ENCODE results near the gene EYA2. TPM values are rescaled to one million over a fixed set of nuclear protein-coding genes. Genes with fewer than 3 reads are reported as not detected.

EYA2 gene
- total RNA-seq, 1 experiment from 2014 or later, result 0.74 TPM

DNA sequence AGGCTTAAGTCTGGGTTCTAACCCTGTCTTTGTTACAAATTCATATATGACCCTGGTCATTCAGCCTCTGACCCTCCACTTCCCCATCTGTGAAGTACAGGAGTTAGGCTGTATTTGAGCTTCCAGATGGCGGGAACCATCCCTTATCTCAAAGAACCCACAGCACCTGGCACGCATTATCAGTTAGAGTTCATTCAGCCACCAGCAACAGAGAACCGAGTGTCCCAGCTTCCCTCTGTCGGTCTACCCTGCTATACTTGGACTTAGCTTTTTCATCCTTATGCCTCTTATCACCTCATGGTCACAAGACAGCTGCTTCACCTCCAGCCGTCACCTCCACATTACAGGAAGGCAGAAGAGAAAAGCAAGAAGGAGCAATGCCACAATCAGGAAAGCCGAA is 147.8 kb downstream of the EYA2 start:
- Histone ChIP-seq H3K4ac (ENCODE audit: low read depth, low read length) (no peak overlapping the region), H4K20me1 (ENCODE audit: control insufficient read depth, insufficient read depth, insufficient read length) (no peaks in the 10 kb centered on the region), H3K79me1 (ENCODE audit: insufficient read depth, low read depth, low read length, poor library complexity, severe bottlenecking) (no peaks in the 10 kb centered on the region), H2BK15ac (ENCODE audit: low read depth, low read length) (no peak overlapping the region), H3K23ac (ENCODE audit: insufficient read length, low read depth, low read length) (no peak overlapping the region), H4K5ac (ENCODE audit: insufficient read length, low read depth, low read length) (no peak overlapping the region), H2AFZ (ENCODE audit: low read length) (no peak overlapping the region), H3K27me3 (ENCODE audit: insufficient read depth, low read length) (no peaks in the 10 kb centered on the region), H3K9me3 (ENCODE audit: control insufficient read depth, low read depth, low read length) (no peaks in the 10 kb centered on the region), H2BK20ac (ENCODE audit: low read depth, low read length, poor library complexity, severe bottlenecking) (no peak overlapping the region), H3K9ac (ENCODE audit: extremely low read depth, insufficient read length, low read length) (no peak overlapping the region), H2BK5ac (ENCODE audit: insufficient read length, low read length) (no peak overlapping the region), H2BK120ac (ENCODE audit: low read depth, low read length, poor library complexity, severe bottlenecking) (no peak overlapping the region), H3K79me2 (ENCODE audit: insufficient read depth, low read length) (no peaks in the 10 kb centered on the region), H4K8ac (replicated peaks; ENCODE audit: insufficient read length, low read depth, low read length) (no peak overlapping the region), H3K18ac (ENCODE audit: insufficient read length, low read depth, low read length) (no peak overlapping the region), H3K27ac (ENCODE audit: insufficient read length, low read depth, low read length) (no peak overlapping the region), H3K14ac (ENCODE audit: insufficient read depth, low read length) (no peak overlapping the region), H3K23me2 (ENCODE audit: insufficient read length, low read depth, low read length, poor library complexity, severe bottlenecking) (no peaks in the 10 kb centered on the region), H4K91ac (ENCODE audit: insufficient read length, low read depth, low read length) (no peak overlapping the region), H3K4me2 (ENCODE audit: insufficient read depth, insufficient read length, low read length) (no peak overlapping the region), H3K4me1 (ENCODE audit: insufficient read depth, low read length) (no peaks in the 10 kb centered on the region), H3T11ph (ENCODE audit: low read length) (no peak overlapping the region), H2BK12ac (ENCODE audit: insufficient read length, low read depth, low read length) (no peak overlapping the region), H3K56ac (ENCODE audit: insufficient read length, low read depth, low read length) (no peak overlapping the region), H2AK5ac (ENCODE audit: insufficient read length, low read length) (no peak overlapping the region)
- TF ChIP-seq, protein P1, sequence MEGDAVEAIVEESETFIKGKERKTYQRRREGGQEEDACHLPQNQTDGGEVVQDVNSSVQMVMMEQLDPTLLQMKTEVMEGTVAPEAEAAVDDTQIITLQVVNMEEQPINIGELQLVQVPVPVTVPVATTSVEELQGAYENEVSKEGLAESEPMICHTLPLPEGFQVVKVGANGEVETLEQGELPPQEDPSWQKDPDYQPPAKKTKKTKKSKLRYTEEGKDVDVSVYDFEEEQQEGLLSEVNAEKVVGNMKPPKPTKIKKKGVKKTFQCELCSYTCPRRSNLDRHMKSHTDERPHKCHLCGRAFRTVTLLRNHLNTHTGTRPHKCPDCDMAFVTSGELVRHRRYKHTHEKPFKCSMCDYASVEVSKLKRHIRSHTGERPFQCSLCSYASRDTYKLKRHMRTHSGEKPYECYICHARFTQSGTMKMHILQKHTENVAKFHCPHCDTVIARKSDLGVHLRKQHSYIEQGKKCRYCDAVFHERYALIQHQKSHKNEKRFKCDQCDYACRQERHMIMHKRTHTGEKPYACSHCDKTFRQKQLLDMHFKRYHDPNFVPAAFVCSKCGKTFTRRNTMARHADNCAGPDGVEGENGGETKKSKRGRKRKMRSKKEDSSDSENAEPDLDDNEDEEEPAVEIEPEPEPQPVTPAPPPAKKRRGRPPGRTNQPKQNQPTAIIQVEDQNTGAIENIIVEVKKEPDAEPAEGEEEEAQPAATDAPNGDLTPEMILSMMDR (conservative IDR thresholded peaks at IDR 0.05), result no peak
- Mint-ChIP-seq H3K9me3 (peaks cover 16 to 17% of the 10 kb centered on the region in 2 experiments), H3K36me3 (ENCODE audit: insufficient read depth in 1 of 3, low read depth in 3 of 3) (peaks cover 0 to 5% (median 0%) of the 10 kb centered on the region in 3 experiments; a peak in 2 of 7 replicates), H3K27ac (no peak overlapping the region), H3K4me1 (peaks cover 8 to 10% of the 10 kb centered on the region in 2 experiments; a peak in 3 of 4 replicates), H3K27me3 (ENCODE audit: low read depth) (peaks cover 3% of the 10 kb centered on the region), H3K4me3 (no peak overlapping the region)
- no CpG with 5 or more reads among the region's 6 CpGs for WGBS (ENCODE audit: extremely low coverage, insufficient read length, low lambda C conversion rate)
- DNase-seq, result no peak
